NCI-H510A (cell line): ENCODE measurements around the gene NNT.
"Not testable (repeated sequence)": the region's sequence is repeated elsewhere in the genome, so short reads cannot be mapped to it uniquely, and the experiment has no call there.

ENCODE experiments used
- DNase-seq: peaks from one replicate; lab custom pipeline; 2025; lab: John Stamatoyannopoulos, UW

The NNT gene

DNA sequence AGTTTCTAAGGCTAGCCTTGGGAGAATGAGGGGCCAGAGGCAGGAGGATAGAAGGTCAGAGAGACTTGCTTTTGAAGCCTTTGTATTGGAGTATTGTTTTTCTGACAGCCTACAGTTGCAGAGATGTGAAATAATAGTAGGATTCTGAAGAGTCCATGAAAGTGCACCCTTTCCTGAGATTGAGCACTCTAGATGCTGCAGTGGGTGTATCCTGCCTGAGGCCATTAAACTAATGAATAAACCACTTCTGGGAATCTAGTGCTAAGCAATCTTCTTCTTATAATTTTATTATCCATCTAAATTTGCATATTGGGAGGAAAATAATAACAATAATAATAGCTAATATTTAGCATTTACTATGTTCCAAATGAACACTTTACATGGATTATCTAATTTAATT lies 19.3 kb upstream of the NNT start:
- no peak for DNase-seq

DNA sequence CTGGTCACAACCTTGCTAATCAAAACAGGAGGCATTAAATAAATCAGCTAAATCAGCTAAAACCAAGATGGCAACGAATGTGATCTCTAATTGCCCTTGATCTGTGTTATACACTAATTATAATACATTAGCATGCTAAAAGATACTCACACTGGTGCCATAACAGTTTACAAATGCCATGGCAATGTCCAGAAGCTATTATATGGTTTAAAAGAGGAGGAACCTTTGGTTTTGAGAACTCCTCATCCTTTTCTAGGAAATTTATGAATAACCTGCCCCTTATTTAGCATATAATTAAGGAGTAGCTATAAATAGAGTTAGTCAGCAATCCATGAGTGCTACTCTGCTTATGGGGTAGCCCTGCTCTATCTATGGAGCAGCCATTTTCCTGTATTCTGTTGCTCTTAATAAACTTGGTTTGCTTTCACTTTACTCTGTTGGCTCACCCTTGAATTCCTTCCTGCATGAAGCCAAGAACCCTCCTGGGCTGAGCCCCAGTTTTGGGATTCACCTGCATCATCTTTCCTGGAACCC lies 18.7 kb upstream of the NNT start:
- DNase-seq = no peak

DNA sequence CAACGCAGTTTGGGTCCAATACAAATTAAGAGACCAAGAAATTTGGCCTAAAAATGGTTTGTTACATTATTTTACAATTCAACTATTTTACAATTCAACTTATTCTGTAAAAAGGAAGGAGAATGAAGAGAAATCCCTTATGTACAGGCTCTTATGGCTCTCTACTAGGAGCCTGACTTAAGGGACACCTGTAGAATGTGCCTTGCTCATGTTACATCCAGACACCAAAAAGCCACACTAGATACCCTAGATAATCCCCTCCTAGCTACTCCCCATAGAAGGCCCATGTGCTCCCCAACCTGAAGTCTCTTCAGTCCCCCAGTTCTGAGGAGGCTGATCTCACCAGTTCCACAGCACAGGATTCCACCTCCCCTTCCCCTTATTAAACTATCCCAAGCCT lies 14.1 kb upstream of the NNT start:
- no peak for DNase-seq

DNA sequence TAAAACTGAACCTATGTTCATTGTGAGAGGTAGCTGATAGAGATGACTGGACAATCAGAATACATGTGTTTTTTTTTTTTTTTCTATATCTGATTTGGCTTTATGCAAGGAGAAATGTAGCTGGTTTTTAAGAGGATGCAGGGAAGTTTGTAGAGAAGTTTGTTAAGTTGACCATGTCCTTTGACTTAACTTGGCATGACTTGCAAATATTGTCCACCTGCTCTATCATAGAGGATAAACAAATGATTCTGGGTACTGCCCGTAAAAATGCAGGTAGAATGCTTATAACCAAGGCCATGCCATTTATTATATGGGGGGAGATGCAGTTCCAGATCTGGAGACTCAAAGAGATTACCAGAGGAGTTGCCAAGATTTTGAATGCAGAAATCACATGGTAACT lies 13.7 kb upstream of the NNT start:
- no peak for DNase-seq

DNA sequence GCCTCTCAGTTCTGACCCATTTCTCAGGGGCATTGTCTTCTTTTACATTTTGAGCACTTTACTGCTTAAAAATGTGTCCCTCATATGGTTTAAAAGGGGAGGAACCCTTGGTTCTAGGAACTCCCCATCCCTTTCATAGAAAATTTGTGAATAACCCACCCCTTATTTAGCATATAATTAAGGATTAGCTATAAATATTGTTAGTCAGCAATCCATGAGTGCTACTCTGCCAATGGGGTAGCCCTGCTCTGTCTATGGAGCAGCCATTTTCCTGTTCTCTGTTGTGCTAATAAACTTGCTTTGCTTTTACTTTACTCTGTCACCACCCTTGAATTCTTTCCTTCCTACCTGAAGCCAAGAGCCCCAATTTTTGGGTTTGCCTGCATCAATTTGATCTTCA lies 12.3 kb upstream of the NNT start:
- no peak for DNase-seq

DNA sequence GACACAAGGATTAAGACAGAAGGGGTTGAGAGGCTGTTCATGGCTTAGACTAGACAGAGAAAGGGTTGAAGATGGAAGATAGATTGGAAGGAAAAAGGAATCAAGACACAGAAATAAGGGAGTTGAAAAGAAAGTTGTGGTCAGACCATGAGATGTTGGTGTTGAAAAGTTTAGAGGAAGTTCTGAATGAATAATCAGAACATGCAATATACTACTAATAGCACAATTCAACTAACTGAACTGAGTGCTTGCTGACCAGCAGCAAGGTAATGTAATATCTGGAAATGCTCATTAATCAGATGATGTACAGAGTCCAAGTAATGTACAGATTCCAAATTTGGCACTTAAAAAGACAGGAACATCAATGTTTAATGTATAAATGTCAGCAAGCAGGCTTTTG lies 10.6 kb upstream of the NNT start:
- no peak for DNase-seq

DNA sequence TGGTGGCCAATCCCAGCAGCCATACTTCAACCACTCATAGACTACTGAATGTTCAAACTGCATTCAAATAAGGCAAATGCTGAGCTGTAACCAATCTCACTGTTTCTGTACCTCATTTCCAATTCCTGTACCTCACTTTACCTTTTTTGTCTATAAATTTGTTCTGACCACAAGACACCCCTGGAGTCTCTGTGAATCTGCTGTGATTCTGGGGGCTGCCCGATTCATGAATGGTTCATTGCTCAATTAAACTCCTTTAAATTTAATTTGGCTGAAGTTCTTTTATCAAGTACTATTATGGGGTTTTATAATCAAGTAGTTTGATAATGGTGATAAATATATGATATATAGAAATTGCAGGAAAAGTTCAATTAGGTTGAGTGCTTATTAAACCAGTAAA lies 4.1 kb upstream of the NNT start:
- DNase-seq = not testable (repeated sequence)

DNA sequence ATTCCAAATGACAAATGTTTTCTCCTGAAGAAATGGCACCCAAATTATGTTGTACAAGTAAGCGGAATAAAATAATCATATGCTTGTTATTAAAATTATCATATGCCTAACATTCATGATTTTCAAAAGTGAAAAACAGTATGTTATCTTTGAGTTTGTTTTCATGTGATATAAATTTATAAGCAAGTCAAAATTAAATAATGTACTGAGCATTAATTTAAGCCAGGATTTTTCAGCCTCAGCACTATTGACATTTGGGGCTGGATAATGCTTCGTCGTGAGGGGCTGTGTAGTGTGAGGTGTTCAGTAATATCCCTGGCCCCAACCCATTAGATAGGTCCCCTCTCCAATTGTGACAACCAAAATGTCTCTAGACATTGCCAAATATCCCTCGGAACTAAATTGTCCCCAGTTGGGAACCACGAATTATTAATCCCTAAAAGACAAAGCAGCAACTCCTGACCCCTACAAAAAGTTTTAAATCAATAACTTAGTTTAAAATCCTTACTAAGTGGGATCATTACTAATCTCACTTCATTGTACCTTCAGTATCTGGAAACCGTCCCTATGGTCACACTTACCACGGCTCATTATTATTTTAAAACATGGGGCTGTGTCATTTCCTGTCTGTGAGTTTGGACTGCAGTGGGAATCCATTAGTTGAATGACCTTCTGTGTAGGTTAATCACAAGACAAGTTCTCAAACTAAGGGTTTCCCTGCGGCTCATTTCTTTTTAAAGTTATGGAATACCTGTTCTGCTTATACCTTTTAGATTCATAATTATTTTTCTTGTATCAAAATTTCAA lies 1.3 kb upstream of the NNT start:
- DNase-seq = peak; percentile 3

DNA sequence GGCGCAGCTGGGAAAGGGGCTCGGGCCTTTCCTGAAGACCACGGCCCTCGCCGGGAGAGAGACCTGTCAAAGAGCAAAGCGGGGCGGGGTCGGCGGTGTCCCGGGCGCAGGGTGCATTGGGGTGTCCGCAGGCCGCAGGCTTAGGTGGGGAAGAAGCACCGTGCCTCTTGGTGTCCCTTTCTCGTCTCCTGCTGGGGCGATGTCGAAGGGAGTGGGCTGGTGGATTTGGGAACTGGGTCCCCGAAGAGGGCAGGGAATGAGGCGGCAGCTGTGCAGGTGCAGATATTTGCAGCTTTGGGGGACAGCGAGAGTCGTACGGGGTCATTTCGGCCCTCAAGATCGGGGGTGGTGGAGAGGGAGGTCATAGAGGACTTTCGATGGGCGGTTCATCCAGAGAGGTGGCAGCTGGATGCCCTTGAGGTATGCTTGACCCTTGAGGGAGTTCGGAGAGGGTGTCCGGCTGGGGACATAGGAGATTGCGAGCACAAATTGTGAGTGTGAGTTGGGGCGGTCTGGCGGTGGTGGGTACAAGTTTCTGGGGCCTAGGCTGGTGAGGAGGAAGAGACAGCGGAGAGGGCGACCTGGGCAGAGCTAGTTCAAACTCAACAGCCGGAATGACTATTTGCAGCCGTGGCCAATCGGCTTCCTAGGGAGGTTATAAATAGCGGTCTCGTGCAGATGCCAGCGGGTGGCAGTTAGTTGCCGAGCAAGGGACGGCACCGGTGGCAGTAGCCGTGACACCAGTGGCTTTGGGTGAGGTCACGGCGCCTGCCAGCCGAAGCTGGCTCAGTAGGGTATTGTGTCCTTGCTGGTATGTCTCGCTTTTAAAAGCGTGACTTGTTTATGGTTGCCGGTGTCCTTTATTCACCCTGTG lies 601 bp downstream of the NNT start:
- DNase-seq = peak; percentile 83

DNA sequence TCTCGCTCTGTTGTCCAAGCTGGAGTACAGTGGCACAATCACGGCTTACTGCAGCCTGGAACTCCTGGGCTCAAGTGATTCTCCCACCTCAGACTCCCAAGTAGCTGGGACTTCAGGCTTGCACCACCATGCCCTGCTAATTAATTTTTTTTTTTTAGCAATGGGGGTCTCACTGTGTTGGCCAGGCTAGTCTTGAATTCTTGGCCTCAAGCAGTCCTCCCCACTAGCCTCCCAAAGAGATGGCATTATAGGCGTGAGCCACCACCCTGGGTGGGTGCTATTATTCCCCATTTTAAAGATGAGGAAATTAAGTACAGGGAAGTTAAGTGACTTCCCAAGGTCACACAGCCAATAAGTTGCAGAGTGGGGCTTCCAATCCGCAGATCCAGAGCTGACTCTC lies 1.7 kb downstream of the NNT start:
- no peak for DNase-seq

DNA sequence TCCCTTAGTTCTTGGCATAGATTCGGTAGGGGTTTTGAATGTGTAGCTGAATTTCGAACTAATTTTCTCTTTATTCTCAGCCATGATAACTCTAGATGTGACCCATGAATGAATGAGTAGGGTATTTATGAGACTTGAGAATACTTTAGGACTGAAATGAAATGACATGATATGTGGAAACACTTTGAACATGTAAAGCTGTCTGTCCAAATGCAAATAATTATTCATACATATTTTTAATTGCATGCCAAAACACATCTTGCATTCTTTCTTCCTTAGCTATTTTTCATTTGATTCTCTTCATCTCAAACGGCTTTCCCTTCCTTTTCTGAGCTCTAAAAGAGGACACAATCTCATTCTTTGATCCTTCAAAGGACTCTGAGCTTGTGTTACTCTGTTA lies 3.4 kb downstream of the NNT start:
- DNase-seq = no peak

DNA sequence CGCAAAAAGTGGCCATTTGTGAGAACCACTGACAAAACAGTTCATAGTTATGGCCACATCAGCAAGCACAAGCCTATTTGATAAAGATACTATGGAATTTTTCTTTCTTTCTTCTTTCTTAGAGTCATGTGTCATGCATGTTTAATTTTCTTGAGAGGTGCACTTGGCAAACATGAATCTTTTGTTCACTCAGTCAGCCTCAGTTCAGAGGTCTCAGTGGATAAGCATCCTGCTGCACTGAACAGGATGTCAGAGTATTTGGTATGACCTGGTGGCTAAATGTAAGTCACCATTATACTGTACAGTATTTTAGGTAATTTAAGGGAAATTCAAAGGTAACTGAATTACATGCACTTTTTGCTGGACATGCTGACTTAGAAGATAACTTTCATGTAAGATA lies 5.4 kb downstream of the NNT start:
- no peak for DNase-seq

DNA sequence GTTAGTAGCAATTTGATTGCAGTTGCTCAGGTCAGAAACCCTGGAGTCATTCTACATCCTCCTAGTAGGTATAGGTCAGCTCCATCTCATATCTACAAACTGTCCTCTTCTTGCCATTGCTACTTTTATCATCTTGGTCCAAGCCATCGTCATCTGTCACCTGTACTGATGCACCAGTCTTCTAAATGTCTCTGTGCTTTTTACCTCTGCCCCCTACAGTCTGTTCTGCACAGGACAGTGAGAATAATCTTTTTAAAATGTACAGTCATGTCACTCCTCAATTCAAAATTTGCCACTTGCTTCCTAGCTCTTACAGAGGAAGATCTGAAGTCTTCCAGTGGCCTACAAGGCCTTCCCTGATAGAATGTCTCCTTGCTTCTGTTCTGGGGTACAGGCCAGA lies 6.8 kb downstream of the NNT start:
- DNase-seq = no peak

DNA sequence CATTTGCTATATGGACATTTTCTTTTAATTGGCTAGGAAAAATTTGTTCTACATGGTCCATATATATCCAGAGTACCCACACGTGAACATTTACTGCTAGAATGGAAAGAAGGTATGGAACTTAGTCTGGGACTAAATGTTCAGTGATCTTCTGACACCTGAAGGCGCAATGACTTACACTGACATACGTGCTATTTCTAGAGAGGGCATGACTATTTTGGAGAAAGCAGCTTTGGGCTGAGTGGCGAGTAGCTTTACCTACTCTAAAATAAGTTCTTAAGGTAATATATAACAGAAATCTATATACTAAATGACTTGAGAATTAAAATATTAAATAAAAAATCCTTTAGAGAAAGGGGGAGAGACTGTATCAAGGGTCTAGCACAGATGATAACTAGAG lies 10.4 kb downstream of the NNT start:
- no peak for DNase-seq

DNA sequence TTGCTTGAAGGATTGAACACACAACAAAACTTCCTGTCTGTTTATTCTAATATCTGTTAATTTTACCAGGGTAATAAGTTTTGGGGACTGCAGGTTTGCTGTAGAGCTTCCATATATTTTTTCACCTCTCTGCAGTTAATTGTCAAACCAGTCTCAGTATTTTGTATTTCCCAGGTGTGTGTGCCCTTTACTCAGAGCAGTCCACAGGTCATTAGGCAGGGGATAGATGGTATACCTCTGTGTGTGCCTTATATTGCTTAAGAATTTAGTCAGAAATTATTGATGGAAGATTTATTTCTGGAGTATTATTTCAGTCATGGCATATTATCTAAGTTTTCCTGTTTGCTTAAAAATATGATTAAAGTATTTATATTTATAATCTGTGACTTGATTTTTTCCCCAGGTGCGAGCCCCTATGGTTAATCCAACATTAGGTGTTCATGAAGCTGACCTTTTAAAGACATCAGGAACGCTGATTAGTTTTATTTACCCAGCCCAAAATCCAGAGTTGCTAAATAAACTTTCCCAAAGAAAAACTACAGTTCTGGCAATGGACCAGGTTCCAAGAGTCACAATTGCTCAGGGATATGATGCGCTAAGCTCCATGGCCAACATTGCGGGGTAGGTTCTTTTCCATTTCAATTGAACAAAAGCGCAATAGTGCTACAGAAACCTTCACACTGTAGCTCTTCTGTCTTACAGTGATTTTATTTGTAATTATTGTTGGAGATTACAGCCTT lies 12.6 kb downstream of the NNT start:
- no peak for DNase-seq

DNA sequence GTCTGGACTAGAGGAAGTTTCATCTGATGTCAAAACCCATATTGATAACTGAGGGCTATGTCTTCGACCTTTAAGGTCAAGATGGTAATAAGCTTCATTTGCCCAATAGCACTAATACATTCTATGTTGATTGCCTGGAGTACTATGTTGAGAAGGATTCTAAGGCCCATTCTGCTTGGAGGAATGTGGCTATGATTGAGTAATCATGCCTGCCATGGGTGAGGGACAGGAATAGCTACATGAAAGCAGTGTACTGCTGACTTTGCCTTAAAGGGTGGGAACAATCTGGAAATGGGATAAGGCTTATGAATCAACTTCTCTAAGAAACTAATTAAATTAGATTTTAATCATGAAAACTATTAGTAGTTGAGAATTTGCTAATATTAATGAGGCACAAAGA lies 13.6 kb downstream of the NNT start:
- DNase-seq = no peak

DNA sequence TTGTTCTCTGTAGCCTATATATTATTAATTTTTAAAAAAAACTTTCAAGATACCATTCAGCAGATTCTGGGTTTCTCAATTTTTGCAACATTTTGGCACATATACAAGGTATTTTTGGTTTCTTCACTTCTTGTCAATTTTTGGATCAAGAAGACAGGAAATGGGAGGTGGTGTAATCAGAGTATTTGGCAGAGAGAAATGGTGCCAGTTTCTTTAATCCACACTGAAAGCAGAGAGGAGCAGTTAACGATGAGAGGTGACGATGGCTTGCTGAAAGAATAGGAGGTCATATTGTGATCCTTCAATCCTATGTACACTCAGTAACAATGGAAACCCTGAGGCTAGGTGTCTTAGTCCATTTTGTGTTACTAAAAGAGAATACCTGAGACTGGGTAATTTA lies 16.4 kb downstream of the NNT start:
- DNase-seq = no peak

DNA sequence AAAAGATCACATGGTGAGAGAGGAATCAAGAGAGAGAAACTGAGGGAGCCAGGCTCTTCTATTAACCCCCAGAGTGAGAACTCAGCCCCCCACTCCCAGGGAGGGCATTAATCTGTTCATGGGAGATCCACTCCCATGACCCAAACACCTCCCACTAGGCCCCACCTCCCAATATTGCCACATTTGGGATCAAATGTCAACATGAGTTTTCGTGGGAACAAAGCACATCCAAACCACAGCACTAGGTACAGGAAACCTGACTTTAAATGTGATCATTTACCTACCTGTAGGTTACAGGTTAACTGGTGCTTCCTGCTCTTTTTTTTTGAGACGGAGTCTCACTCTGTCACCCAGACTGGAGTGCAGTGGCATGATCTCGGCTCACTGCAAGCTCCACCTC lies 16.9 kb downstream of the NNT start:
- DNase-seq = no peak

DNA sequence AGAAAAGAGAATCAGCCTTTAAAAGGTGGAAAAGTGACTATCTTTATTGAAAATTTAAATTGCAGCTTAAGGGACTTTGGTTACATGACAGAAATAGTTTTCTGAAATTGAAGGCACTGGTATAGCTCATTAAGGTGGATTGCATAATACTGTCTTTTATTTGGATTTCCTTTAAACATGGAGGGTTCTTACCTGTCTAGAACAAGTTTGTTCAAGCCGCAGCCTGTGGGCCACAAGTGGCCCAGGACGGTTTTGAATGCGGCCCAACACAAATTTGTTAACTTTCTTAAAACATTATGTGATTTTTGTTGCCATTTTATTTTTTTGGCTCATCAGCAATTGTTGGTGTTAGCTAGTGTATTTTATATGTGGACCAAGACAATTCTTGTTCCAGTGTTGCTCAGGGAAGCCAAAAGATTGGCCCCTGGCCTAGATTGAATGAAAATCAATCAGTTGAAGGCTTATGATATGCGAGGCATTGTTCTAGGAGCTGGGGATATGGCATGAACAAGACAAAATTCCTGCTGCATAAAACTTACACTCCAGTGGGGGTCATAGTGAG lies 18.0 kb downstream of the NNT start:
- DNase-seq = no peak

DNA sequence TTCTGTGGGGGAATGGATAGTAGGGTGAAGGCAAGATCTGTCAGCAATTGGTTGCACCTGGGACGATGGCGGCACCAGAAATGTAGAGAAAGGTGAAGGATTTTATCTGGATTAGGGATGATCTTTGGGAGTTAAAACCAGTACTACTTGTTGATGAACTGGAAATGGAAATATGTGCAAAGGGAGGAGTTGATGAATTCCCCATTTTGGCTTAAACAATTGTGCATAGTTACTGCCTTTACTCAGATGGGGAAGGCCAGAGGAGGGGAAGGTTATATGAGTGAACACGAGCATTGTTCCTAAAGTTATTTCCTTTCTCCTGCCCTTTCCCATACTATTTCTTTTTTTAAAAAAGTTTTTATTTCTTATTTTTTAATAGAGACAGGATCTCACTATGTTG lies 19.1 kb downstream of the NNT start:
- DNase-seq = no peak

DNA sequence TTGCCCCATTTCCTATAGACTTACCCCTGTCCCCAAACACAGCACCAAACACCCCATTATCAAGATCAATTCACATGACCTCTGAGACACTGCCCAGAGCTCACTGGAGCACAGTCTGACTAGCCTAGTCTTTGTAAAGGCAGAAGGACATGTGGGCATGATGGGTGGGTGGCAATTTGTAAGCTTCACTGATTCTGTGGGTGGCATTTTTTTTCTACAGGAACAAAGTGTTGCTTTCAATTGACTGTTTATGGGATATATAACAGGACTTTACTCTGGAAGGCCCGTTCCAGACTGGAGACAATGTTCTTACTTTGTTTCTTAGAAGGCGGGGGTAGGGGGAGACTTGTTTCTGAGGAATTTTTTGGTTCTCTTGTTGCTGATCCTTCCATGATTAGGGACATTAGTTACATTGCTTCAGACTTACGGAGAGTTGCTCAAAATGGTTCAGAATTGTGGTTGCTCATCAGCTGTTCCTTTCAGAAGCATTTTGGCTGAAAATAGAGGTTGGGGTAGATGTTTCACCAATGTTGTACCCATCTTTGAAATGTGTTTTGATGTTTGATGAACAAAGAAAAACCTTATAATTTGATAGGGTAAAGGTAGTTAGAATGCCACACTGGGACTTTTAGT lies 20.2 kb downstream of the NNT start:
- no peak for DNase-seq

DNA sequence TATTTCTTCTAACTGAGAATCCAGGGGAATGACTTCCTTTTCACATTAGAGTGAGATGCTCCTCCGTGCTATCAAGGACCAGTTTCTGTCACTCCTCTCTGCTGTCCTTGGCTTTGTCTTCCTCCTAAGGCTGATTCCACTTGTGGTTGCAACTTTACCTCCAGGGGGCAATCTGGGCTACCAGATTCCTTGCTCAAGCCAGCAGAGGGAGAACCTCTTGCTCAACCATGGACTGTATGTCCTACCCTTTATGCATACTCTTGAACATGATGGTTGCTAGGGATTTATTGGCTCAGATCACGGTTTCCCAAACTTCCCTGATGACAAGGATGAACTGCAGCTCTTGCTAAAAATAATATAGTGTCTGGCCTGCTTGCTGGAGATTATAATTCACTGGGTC lies 24.0 kb downstream of the NNT start:
- DNase-seq = peak; percentile 11
